Measurements from ENCODE around the gene CCL14. TPM values are rescaled to one million over a fixed set of nuclear protein-coding genes. Genes with fewer than 3 reads are reported as not detected.
A peak's percentile ranks its signal among the peaks of the same experiment; 100 is the strongest.

The CCL14 gene
- total and polyA plus RNA-seq, 2 of the 13 experiments (the other 11 are each of a cell fraction or from before 2014, with no cell fraction given): 1.1 to 1.7 TPM

DNA sequence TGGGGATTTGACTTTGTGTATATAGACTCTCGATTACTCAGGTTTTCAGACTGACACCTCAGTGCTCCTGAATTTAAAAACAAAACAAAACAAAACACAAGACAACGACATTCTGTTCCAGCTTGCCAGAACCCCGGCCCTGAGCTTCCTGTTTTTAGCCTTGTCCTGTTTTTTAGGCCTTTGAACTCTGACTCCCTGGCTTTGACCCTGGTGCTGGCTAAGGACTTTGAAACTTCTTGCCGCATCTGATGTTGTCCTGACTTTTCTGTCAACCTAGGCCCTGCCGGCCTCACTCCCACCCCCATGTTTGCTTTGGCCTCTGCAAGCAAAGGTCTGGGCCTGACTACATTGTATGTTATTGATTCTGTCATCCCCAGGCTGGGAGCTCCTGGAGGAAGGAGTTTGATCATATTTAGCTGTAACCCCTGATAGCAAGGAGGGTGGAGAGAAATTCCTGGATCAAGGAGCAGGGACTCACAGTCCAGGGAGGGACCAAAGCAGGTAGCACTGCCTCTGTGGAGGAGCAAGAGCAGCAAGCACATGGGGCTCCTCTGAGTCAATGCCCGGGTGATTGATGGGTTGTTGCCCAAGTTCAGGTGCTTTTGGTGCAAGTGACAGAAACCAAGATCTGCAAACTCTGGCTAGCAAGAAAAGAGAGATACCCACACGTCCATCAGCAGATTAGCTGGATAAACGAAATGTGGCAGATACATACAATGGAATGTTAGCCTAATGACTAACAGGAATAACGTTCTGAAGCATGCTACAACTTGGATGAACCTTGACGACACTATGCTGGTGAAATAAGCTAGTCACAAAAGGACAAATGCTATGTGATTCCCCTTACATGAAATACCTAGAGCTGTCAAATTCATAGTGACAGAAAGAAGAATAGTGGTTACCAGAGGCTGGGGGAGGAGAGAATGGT is 12.9 kb downstream of the CCL14 start (continued):
- TF ChIP-seq, protein P1, sequence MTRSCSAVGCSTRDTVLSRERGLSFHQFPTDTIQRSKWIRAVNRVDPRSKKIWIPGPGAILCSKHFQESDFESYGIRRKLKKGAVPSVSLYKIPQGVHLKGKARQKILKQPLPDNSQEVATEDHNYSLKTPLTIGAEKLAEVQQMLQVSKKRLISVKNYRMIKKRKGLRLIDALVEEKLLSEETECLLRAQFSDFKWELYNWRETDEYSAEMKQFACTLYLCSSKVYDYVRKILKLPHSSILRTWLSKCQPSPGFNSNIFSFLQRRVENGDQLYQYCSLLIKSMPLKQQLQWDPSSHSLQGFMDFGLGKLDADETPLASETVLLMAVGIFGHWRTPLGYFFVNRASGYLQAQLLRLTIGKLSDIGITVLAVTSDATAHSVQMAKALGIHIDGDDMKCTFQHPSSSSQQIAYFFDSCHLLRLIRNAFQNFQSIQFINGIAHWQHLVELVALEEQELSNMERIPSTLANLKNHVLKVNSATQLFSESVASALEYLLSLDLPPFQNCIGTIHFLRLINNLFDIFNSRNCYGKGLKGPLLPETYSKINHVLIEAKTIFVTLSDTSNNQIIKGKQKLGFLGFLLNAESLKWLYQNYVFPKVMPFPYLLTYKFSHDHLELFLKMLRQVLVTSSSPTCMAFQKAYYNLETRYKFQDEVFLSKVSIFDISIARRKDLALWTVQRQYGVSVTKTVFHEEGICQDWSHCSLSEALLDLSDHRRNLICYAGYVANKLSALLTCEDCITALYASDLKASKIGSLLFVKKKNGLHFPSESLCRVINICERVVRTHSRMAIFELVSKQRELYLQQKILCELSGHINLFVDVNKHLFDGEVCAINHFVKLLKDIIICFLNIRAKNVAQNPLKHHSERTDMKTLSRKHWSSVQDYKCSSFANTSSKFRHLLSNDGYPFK (CRISPR knock-in tag; IDR thresholded peaks at IDR 0.05; ENCODE audit: borderline replicate concordance): 0 out of 2 replicates have a peak, but pooled peaks have one; percentile 36
- TF ChIP-seq ZKSCAN8 (CRISPR knock-in tag; IDR thresholded peaks at IDR 0.05; ENCODE audit: borderline replicate concordance) (peak; percentile 75; the same call in 1 of the 2 replicates), ZNF674 (CRISPR knock-in tag; IDR thresholded peaks at IDR 0.05; ENCODE audit: low read depth) (no peak), EP300 (IDR thresholded peaks at IDR 0.05; ENCODE audit: low read depth in 2 of 2, low read length in 2 of 2) (peak; percentile 90 to 97), EP300 (CRISPR knock-in tag; IDR thresholded peaks at IDR 0.05; ENCODE audit: borderline replicate concordance) (peak; percentile 99), ZNF747 (CRISPR knock-in tag; IDR thresholded peaks at IDR 0.05; ENCODE audit: borderline replicate concordance) (peak; percentile 20), ZNF780A (CRISPR knock-in tag; IDR thresholded peaks at IDR 0.05) (0 out of 2 replicates have a peak, but pooled peaks have one; percentile 54), DRAP1 (CRISPR knock-in tag; IDR thresholded peaks at IDR 0.05) (peak; percentile 40), FOXO1 (CRISPR knock-in tag; IDR thresholded peaks at IDR 0.05) (peak; percentile 100), KAT7 (CRISPR knock-in tag; IDR thresholded peaks at IDR 0.05; ENCODE audit: borderline replicate concordance) (no peak; the same call in 1 of the 2 replicates), NFATC3 (CRISPR knock-in tag; IDR thresholded peaks at IDR 0.05) (no peak), CEBPZ (IDR thresholded peaks at IDR 0.05; ENCODE audit: low read length) (no peak)
- TF ChIP-seq, protein P2, sequence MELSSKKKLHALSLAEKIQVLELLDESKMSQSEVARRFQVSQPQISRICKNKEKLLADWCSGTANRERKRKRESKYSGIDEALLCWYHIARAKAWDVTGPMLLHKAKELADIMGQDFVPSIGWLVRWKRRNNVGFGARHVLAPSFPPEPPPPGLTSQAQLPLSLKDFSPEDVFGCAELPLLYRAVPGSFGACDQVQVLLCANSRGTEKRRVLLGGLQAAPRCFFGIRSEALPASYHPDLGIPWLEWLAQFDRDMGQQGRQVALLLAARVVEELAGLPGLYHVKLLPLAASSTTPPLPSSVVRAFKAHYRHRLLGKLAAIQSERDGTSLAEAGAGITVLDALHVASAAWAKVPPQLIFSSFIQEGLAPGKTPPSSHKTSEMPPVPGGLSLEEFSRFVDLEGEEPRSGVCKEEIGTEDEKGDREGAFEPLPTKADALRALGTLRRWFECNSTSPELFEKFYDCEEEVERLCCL (CRISPR knock-in tag; IDR thresholded peaks at IDR 0.05; ENCODE audit: borderline replicate concordance): 0 out of 2 replicates have a peak, but pooled peaks have one; percentile 31
- TF ChIP-seq, protein P3, sequence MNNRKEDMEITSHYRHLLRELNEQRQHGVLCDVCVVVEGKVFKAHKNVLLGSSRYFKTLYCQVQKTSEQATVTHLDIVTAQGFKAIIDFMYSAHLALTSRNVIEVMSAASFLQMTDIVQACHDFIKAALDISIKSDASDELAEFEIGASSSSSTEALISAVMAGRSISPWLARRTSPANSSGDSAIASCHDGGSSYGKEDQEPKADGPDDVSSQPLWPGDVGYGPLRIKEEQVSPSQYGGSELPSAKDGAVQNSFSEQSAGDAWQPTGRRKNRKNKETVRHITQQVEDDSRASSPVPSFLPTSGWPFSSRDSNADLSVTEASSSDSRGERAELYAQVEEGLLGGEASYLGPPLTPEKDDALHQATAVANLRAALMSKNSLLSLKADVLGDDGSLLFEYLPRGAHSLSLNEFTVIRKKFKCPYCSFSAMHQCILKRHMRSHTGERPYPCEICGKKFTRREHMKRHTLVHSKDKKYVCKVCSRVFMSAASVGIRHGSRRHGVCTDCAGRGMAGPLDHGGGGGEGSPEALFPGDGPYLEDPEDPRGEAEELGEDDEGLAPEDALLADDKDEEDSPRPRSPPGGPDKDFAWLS (CRISPR knock-in tag; IDR thresholded peaks at IDR 0.05; ENCODE audit: borderline replicate concordance): no peak
